ENCODE data around the gene GPATCH2L. TPM values are rescaled to one million over a fixed set of nuclear protein-coding genes. Genes with fewer than 3 reads are reported as not detected.

Gene GPATCH2L
- total and polyA plus RNA-seq, 2 donors (not counting 1 experiment from before 2014, with no cell fraction given): 19.4 to 50.5 TPM

- no peaks in the 10 kb centered on the region for H3K9me3 ChIP-seq (ENCODE audit: control insufficient read depth, insufficient read depth, low read depth, low read length)
- TF ChIP-seq CTCF (conservative IDR thresholded peaks at IDR 0.05 in 1 of 2, IDR thresholded peaks at IDR 0.05 in 1 of 2; ENCODE audit: low read depth in 1 of 2, low read length in 2 of 2) (no peak), EZH2 (IDR thresholded peaks at IDR 0.05; ENCODE audit: low read length, missing control alignments) (no peak)
- H3K4me1 ChIP-seq (ENCODE audit: control insufficient read depth, extremely low read depth, insufficient read depth, low read length): no peaks in the 10 kb centered on the region
- H3K27me3 ChIP-seq (ENCODE audit: control insufficient read depth, insufficient read depth, low read length): no peaks in the 10 kb centered on the region
- H2AFZ ChIP-seq (ENCODE audit: low read length): no peak overlapping the region
- H3K36me3 ChIP-seq (ENCODE audit: control insufficient read depth, insufficient read depth, low read length): no peaks in the 10 kb centered on the region
- H3K79me2 ChIP-seq (ENCODE audit: control insufficient read depth, insufficient read depth, low read length): no peaks in the 10 kb centered on the region
- no peak for DNase-seq (ENCODE audit: low read depth in 2 of 2)
- no peak overlapping the region for H3K4me2 ChIP-seq (ENCODE audit: extremely low read depth, insufficient read depth, low read length)
- H3K4me3 ChIP-seq (replicated peaks in 1 of 4; ENCODE audit: control extremely low read depth in 1 of 4, insufficient read depth in 1 of 4, low read depth in 3 of 4, low read length in 4 of 4): no peak overlapping the region
- no peak overlapping the region for H3K9ac ChIP-seq (ENCODE audit: insufficient read depth, low read length)
- H3K27ac ChIP-seq (ENCODE audit: insufficient read depth, low read length): no peak overlapping the region
- no peaks in the 10 kb centered on the region for H4K20me1 ChIP-seq (ENCODE audit: control insufficient read depth, extremely low read depth, insufficient read depth, low read length)
These were observed 105.5 kb downstream of the GPATCH2L start for GRCh38 chr14:76257111-76257803.

GRCh38 chr14:76257842-76258397 is 106.2 kb downstream of the GPATCH2L start:
- Histone ChIP-seq H3K27me3 (ENCODE audit: control insufficient read depth, insufficient read depth, low read length) (no peaks in the 10 kb centered on the region), H3K36me3 (ENCODE audit: control insufficient read depth, insufficient read depth, low read length) (no peaks in the 10 kb centered on the region), H3K79me2 (ENCODE audit: control insufficient read depth, insufficient read depth, low read length) (no peaks in the 10 kb centered on the region)

More at GRCh38 chr14:76257842-76258397, 106.2 kb downstream of the GPATCH2L start:
- H3K27ac ChIP-seq (ENCODE audit: insufficient read depth, low read length): no peak overlapping the region
- no peak overlapping the region for H3K4me3 ChIP-seq (replicated peaks in 1 of 4; ENCODE audit: control extremely low read depth in 1 of 4, insufficient read depth in 1 of 4, low read depth in 3 of 4, low read length in 4 of 4)
- no peak for DNase-seq (ENCODE audit: low read depth in 2 of 2)
- no peaks in the 10 kb centered on the region for H3K4me1 ChIP-seq (ENCODE audit: control insufficient read depth, extremely low read depth, insufficient read depth, low read length)
- no peak overlapping the region for H2AFZ ChIP-seq (ENCODE audit: low read length)
- H3K9ac ChIP-seq (ENCODE audit: insufficient read depth, low read length): no peak overlapping the region
- no peaks in the 10 kb centered on the region for H3K9me3 ChIP-seq (ENCODE audit: control insufficient read depth, insufficient read depth, low read depth, low read length)
- TF ChIP-seq EZH2 (IDR thresholded peaks at IDR 0.05; ENCODE audit: low read length, missing control alignments): no peak
- no peak for TF ChIP-seq CTCF (conservative IDR thresholded peaks at IDR 0.05 in 1 of 2, IDR thresholded peaks at IDR 0.05 in 1 of 2; ENCODE audit: low read depth in 1 of 2, low read length in 2 of 2)
- H3K4me2 ChIP-seq (ENCODE audit: extremely low read depth, insufficient read depth, low read length): no peak overlapping the region
- H4K20me1 ChIP-seq (ENCODE audit: control insufficient read depth, extremely low read depth, insufficient read depth, low read length): no peaks in the 10 kb centered on the region
